NCI-H510A treated with DMSO at 0.1 percent for 48 hours (cell line): ENCODE data around the gene TSGA10.
"Not testable (repeated sequence)": the region's sequence is repeated elsewhere in the genome, so short reads cannot be mapped to it uniquely, and the experiment has no call there.

Experiments used
- DNase-seq: peaks from one replicate; lab custom pipeline; 2025; lab: John Stamatoyannopoulos, UW

Gene TSGA10, protein sequence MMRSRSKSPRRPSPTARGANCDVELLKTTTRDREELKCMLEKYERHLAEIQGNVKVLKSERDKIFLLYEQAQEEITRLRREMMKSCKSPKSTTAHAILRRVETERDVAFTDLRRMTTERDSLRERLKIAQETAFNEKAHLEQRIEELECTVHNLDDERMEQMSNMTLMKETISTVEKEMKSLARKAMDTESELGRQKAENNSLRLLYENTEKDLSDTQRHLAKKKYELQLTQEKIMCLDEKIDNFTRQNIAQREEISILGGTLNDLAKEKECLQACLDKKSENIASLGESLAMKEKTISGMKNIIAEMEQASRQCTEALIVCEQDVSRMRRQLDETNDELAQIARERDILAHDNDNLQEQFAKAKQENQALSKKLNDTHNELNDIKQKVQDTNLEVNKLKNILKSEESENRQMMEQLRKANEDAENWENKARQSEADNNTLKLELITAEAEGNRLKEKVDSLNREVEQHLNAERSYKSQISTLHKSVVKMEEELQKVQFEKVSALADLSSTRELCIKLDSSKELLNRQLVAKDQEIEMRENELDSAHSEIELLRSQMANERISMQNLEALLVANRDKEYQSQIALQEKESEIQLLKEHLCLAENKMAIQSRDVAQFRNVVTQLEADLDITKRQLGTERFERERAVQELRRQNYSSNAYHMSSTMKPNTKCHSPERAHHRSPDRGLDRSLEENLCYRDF

DNA sequence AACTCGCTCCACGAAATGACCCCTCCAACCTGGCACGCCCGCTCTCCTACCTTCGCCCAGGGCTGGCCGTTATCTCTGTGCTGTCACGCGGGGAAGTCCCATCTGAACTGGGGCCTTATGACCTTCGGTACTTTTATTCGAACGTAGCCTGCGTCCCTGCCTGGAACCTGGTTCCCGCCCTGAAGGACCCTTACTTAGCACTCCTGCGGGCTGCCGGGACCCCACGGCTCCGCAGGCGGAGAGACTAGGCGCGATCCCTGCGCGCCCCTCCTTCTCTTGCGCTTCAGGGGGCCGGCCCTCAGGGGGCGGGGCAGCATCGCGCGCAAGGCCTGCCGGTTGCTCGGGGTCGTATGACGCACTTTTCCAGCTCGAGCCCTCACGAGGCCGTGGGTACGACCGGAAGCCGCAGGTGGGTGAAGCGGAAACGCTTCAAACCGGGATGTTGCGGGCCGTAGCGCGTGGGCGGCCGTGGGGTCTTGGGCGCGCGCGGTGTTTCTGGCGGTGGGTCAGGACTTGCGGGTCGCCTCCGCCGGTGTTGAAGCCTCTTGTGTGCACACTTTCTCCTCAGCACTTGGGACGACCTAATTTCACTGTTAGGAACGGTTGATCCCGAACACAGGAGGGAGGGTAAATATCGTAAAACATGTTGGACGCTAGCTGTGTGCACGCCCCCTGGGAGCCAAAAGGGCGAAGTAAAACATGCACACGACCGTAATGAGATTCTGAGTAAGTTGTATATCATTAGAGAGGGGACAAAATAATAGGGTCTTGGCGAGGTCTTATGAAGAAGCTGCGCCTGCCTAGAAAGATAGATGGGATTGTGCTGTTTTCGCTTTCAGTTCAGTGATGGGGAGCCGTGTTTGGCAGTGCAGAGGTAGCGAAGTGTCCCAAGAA lies at the start of gene TSGA10, which contains the start of gene LIPT1:
TSGA10 (minus strand) TSS at position 300 of the 894 bp plus-strand sequence. CDS start 45,503 bp downstream, outside the sequence.
LIPT1 (plus strand) TSS at position 325 of the 894 bp plus-strand sequence. CDS start 6,991 bp downstream, outside the sequence.
- DNase-seq, result peak; percentile 69

DNA sequence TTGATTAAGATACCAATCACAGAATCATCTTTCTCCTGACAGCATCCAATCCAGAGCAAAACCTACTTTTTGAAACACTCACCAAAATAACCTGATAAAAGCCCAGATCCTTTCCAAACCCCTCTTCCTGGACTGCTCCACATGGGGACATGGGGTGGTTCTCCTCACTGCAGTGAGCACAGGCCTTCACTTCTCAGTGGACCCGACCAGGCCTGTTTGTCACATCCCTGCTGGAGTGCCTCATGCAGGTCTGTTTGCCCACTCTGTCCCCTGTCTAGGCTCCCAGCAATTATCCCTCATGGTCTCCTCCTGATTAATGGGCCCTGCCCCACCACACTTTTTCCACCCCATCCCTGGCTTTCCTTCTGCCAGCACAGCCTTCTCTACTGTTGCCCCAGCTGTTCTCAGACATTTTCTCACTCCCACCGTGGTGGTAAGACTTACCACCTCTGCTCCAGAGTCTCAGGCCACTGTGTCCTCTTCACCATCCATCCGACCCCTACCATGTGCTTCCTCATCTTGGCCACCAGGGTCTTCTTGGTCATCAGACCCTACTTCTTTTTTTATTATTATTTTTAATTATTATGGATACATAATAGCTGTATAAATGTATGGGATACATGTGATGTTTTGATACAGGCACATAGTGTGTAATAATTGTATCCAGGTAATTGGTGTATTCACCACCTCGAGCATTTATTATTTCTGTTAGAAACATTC lies 47.4 kb upstream of the TSGA10 start:
- DNase-seq, result no peak

DNA sequence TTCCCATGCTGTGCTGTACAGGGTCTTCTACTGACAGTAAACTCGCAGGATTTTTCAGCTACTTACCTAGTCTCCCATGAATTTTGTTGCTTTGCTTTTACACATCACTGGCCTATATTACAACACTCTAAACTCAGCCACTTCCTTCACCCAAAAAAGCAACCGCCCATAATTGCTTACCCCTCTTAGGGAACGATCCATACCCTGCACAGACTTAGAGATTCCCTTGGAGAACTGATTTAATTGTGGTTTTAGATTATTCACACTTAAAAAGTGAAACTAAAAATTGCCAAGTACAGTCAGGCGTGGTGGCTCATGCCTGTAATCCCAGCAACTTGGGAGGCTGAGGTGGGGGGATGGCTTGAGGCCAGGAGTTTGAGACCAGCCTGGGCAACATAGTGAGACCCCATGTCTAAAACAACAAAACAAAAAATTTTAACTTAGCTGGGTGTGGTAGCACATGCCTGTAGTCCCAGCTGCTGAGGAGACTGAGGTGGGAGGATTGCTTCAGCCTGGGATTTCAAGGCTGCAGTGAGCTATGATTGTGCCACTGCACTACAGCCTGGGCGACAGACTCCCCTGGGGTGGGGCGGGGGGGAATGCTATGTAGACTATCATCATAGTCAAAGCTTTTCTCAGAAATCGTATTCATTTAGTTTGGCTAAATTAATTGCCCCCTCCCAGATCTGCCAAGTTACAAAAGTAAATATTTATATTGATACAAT lies 45.5 kb upstream of the TSGA10 start:
- no peak for DNase-seq

DNA sequence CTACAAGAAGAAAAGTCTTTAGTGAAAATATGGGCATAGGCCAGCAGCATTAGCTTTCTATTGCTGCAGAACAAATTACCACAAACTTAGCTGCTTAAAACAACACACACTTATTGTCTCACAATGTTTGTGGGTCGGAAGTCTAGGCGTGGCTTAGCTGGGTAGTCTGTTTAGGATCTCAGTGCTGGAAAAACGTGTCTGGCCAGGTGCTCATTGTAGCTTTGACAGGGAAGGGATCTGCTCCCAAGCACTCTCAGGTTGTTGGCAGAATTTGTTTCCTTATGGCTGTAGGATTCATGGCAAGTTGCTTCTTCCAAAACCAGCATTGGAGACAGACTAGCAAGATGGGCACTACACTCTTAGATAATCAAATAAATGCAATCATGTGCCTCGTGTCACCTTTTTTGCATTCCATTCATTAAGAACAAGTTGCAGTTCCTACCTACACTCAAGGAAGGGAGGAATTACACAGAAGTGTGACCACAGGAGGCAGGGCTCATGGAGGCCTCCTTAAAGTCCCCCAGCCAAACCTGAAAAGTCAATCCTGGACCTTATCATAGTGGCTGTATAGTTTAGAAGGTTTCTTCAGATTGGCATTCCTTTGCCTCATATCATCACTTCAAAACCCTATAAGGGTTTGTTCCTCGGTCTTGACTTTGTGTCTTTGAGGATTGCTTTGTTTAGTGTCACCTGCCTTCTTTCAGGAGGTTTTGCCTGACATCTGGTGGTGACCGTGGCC lies 43.5 kb upstream of the TSGA10 start:
- DNase-seq, result no peak

DNA sequence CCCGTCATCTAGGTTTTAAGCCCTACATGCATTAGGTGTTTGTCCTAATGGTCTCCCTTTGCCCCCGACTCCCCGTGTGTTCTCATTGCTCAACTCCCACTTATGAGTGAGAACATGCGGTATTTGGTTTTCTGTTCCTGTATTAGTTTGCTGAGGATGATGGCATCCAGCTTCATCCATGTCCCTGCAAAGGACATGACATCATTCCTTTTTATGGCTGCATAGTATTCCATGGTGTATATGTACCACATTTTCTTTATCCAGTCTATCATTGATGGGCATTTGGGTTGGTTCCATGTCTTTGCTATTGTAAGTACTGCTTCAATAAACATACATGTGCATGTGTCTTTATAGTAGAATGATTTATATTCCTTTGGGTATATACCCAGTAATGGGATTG lies 37.6 kb upstream of the TSGA10 start:
- DNase-seq, result not testable (repeated sequence)

DNA sequence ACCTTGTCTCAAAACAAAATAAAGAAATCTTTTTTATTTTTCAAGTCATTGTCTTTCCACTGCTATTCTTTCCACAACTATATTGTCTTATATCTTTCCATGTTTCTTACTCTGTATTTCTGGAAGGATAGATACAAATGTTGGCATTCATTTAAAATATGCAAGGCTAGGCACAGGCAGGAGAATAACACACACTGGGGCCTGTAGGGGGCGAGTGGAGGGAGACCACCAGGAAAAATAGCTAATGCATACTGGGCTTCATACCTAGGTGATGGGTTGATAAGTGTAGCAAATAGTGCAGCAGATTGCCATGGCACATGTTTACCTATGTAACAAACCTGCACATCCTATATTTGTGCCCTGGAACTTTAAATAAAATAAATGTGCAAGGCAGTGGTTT lies 35.8 kb upstream of the TSGA10 start:
- no peak for DNase-seq

DNA sequence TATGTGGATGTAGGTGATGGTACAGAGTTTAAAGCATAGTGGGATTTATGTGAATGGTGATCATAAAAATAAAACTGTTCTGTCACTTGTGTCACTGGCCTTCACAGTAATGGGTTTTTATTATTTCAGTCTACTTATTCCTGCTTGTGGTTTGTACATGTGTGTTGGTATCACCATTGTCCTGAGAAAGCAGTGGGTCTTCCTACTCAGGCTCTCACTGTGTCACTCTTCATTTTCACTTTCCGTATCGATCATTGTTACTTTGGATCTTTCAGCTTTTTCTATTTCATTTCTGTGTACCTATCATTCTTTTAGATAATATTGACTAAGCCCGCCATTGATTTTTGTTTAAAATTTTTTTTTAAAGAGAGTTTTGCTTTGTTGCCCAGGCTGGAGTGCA lies 33.6 kb upstream of the TSGA10 start:
- DNase-seq, result no peak

DNA sequence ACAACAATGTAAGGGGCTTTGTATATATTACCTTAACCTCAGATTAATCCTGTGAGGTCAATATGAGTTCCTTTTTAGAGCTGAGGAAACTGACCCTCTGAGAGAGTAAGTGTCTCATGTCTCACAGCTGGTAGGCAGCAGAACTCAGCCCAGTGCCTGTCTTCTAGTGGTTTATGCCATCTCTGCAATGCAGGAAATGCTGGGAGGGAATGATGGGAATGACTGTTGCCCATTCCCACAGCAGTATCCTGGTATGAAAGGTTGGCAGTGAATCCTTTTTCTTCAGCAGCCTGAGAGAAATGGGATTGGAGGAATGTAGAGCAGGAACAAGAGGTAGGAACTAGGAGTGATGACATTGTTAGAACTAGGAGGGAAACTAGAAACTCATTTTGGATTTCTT lies 32.3 kb upstream of the TSGA10 start:
- DNase-seq, result no peak

DNA sequence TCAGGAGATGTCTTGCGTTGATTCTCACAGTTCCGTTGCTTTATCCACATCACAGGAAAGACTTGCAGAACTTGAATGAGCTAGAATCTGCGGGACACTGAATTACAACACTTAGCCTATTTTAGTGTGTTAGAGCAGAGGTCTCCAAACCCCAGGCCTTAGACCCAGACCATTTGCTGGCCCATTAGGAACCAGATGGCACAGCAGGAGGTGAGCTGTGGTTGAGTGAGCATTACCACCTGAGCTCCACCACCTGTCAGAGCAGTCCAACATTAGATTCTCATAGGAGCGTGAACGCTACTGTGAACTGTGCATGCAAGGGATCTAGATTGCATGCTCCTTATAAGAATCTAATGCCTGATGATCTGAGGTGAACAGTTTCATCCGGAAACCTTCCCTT lies 30.1 kb upstream of the TSGA10 start:
- DNase-seq, result no peak

DNA sequence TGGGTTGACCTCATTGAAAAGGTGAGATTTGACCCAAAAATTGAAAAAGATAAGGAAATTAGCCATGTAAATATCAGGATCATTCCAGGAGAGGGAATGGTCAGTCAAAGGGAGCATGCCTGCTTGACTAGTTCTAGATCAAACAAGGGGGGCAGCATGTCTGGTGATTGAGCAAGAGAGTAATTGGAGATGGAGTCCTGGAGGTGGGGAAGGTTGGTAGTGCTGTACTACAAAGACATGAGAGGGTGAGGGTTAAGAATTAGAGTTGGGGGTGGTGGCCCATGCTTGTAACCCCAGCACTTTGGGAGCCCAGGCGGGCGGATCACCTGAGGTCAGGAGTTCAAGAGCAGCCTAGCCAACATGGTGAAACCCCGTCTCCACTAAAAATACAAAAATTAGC lies 28.3 kb upstream of the TSGA10 start:
- peak; percentile 24 for DNase-seq

DNA sequence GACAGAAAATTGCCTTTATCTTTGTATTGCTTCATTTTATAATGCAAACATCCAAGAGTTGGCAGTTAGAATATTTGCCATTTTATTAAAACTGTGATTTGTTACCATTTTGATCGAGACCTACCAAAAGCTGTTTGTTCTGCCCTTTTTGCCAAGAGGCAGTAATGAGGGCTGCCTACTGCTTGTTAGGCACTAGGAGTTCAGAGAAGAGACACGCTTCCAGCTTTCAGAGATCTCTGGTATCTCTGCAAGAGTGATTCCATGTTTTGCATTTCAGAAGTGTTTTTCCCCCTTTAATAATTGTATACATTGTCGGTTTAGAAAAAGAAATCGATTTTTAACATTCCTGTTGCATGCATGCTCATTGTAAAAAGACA lies 26.9 kb upstream of the TSGA10 start:
- no peak for DNase-seq

DNA sequence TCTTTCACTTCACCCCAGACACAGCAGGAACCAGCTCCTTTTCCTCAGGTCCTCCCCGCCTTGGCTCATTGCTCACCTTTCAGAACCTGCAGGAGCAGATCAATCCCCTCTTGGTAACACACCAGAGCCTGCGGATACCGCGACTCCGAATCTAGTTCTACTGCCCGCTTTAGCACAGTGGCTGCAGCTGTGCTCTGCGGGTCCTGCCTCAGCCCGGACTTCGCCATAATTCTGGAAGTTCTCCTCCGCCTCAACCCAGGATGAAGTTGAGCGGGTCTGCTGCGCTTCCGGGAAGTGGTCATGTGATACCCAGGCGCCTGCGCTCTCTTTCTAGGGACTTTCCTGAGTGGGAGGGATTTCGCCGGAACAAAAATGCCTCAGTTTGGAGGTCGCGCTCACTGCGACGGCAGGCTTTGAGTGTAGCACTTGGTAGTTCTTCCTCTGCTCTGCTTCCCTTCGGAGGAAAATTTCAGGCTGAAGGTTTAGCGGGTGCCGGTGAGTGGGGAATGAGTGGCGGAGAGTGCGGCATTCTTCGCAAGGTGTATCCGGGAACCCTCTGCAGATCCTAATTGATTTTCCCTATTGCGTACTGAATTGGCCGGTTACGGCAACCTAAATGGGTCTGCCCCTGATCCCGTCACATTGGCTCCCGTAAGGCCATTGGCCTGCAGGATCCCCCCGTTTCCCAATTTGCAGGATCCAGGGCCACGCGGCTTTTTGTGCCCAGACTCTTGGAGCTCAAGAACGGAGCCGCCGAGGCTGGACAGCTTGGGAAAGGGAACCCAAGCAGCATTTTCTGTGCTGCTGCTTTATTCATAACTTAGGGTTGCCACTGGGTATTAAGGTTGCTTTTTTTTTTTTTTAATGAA lies 26.2 kb upstream of the TSGA10 start, which contains the start of the genes MITD1 and MRPL30:
MITD1 (minus strand) TSS at position 304 of the 869 bp plus-strand sequence; CDS start at position 227, 77 bp downstream.
MRPL30 (plus strand) TSS at position 430 of the 869 bp plus-strand sequence. CDS start 5,020 bp downstream, outside the sequence.
- peak; percentile 77 for DNase-seq

DNA sequence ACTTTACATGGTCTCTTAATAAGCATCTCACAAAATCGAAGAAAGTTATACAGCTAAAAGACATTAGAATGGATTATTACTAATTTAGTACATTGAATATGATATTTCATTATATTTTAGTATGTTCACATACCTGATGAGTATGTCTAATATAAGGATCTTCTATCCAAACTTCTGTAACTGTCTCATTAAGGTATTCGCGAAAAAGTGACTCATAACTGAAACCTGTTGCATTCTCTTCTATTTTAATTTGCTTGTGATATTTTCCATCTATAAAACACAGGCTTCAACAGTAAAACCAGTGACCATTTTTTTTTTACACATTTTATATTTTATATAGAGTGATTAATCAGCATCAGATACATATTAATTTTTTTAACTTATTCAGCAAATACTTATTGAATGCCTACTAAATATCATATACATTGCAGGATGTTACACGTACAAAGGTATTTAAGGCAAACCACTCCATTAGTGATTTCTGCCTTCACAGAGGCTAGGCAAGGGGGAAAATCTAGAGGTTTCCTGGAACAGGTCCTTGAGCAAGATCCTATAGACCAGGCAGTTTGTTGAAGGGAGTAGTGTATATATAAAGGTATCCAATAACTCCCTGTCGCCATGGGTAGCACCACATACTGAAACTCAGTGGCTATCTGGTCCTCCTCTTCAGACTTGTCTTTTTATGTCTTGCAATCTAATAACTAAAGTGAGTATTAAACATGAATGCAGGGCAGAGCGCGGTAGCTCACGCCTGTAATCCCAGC lies 16.8 kb upstream of the TSGA10 start:
- DNase-seq, result no peak

DNA sequence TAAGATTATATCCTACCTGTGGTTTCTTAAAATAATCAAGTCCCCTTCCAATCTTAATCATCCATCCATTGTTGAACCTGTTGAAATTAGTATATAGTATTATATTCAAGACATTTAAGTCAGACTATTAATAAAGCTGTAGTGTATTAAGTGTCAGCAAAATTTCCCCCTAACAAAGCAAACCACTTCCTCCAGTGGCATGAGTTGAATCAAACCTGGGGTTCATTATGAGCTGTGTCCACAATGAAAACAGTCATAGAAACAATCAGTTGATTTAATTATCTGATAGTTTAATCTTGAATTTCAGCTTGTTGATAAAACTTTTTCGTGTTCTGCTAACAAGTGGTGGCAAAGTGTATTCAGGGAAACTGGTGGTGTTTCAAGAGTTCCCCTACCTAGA lies 14.8 kb upstream of the TSGA10 start:
- no peak for DNase-seq

DNA sequence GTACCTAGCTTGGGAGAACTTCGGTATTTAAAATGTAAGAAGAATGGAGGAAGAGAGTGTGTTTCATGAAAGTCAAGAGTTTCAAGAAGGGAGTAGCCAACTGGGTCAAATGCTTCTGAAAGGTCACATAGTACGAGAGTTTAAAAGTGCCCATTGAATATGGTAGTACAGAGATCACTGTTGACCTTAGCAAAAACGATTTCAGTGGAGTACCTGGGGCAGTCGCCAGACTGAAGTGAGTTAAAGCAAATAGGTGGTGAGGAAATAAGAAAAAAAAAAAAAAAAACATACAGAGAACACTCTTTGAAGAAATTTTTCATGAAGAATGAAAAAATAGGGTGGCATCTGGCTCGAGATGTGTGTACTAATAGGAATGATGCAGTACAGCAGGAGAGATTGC lies 11.5 kb upstream of the TSGA10 start:
- no peak for DNase-seq

DNA sequence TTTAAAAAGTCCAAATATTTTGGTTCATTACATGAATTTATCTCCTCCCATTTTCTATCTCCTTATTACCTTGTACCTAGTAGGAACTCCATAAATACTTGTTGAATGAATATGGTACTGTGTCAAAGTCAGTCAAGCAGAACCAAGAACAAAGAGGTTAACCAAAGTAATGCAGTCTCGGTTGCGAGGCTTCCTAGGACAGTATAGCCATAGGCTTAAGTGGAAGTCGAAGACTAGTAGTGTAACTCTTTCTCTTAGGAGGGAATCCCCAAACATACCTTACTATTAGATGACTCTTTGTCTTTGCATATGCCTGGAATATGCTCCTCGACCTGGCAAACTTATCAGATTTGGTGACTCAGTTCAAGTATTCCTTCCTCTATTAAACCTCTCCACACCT lies 4.9 kb upstream of the TSGA10 start:
- no peak for DNase-seq

DNA sequence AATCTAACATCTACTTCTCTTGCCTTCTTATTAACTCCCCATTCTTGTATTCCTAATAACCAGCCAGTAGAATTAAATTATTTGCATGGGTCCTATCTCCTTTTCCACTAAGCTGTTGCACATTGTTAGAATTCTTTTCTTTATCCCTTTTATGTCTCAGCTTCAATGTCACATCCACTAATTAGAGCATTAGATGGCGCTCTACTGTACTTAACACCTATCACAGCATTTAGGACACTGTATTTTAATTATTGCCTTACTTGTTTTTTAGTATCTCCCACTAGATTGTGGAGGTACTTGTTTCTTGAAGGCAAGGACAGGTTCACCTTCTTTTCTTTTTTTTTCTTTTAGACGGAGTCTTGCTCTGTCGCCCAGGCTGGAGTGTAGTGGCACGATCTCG lies 3.9 kb upstream of the TSGA10 start:
- no peak for DNase-seq

DNA sequence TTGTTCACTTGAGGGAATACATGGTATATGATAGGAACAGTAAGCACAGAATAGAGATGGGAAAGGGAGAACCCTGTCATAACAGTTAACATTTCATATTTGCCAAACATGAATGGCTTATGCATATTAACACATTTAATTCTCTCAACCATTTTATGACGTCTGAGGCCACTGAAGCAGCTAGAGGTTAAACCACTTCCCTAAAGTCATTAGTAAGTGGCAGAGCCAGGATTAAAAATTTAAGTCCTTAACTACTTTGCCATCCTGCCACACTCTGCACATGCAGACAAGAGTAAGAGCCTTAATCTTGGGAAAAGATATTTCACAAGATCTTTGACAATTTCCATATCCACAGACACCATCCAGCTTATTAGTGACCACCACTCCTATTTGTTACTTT lies 2.1 kb upstream of the TSGA10 start:
- DNase-seq, result no peak
